HG03095 (cell line): Measurements from ENCODE around the gene ACOX3.

ENCODE experiments used
- ATAC-seq: cut with Tn5 transposase; IDR thresholded peaks from one replicate; pipeline ENCODE4 v1.9.1; 2021; ENCODE audit warnings: moderate library complexity; ENCODE audit not compliant: unreplicated experiment

ACOX3 gene

DNA sequence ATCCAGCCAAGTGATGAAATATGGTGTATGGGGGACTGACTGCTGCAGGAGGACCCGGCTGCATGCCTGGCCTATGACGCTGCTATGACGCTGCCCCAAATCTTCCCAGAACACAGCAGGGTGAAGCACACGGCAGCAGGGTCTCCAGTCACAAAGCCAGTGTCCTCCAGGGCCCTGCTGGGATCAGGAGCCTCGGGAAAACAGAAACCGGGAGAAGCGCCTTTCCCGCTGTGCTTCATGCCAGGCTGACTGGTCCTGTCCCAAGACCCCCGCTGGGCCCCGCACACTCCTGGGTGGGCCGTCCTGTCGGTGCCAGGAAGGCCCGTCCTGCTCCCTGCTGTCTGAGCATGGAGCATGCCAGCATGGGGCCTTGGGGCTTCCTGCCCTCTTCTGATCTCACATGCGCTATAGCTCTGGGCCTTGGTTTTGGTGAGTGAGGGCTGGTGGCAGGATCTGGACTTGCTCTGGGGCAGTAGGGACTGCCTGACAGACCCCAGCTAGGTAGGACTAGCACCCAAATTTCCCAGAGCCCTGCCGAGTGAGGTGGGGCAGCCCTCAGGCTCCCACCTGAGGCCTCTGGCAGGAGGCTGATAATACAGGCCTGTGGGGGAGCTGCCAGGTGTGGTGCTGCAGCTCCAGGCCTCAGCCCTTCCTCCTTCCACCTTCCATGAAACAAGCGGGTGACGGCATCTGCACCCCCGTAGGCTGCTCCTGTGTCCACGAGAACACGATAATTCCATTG lies 64.0 kb downstream of the ACOX3 start:
- no peak for ATAC-seq

- ATAC-seq = no peak
Observed at GRCh38 chr4:8374851-8375649, 65.5 kb downstream of the ACOX3 start.

- no peak for ATAC-seq
Observed at GRCh38 chr4:8373973-8374545, 66.5 kb downstream of the ACOX3 start.

DNA sequence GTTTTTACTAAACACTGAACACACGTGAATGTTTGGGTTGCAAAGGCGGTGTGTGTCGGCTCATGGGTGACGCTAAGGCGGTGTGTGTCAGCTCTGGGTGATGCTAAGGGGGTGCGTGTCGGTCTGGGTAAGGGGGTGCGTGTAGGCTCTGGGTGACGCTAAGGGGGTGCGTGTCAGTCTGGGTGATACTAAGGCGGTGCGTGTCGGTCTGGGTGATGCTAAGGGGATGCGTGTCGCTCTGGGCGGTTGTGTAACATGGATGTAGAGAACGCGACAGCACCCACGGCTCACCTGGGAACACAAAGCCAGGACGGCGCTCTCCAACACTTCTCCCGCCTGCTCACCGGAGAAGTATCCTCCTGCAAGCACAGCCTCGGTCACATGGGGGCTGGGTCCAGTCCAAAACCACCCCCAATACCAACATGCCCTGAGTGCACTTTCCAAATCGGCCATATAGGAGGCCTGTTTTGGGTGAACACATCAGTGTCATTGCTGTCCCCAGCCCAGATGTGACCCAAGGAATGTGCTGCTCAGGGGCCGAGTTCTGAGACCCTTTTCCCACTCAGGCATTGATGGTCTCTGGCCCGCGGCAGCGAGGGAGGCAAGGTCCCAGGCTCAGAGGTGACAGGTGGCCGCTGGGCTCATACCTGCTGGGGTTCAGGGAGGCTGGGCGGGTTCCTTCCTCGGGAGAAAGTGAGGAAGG lies 67.1 kb downstream of the ACOX3 start:
- no peak for ATAC-seq

DNA sequence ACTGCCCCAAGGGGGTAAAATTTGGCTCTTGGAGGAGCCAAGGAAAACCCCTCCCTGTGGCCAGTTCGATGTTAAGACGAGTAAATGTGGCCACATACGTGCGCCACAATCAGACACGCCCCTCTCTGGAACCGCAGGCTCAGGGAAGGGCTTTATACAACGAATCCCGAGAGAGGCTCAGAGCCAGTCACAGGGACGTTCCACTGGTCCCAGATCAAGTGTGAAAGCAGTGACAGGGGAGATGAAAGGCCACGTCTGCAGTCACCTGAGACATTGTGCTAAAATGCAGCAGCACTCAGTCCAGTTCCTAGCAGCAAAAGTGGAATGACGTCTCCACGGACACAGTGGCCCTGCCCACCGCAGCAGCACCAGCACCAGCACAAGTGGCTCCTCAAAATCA lies 68.0 kb downstream of the ACOX3 start:
- no peak for ATAC-seq

- ATAC-seq = no peak
Observed at GRCh38 chr4:8371596-8371995, 68.9 kb downstream of the ACOX3 start.

GRCh38 chr4:8370835-8371595 lies 69.5 kb downstream of the ACOX3 start:
- no peak for ATAC-seq

DNA sequence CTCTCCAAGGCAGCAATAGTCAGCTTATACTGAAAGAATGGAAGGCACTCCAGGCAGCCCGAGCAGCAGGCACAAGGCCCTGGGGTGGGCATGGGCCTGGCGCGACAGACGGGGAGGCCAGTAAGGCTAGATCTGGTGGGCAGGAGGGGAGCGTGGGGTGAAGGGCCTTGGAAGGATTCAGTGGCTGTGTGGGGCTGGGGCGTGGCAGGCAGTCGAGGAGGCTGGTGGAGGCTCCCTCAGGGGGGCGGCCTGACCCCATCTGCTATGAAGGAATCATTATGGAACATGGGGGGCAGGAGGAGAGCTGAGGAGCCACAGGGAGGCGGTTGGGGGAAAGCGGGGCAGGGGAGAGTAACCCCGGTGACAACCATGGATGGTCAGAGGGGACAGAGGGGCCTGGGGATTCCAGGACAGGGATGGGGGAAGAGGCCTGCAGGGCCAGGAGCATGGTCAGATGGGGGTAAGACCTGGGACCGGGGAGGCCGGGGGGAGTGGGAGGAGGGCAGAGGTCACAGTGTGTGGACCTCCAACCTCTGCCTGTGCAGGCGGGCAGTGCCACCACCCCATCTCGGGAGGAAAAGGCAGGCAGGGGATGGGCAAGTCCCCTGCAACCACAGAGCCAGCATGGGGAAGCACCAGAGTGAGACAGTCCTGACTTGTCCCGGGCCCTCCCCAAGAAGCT lies 70.3 kb downstream of the ACOX3 start:
- ATAC-seq = no peak

DNA sequence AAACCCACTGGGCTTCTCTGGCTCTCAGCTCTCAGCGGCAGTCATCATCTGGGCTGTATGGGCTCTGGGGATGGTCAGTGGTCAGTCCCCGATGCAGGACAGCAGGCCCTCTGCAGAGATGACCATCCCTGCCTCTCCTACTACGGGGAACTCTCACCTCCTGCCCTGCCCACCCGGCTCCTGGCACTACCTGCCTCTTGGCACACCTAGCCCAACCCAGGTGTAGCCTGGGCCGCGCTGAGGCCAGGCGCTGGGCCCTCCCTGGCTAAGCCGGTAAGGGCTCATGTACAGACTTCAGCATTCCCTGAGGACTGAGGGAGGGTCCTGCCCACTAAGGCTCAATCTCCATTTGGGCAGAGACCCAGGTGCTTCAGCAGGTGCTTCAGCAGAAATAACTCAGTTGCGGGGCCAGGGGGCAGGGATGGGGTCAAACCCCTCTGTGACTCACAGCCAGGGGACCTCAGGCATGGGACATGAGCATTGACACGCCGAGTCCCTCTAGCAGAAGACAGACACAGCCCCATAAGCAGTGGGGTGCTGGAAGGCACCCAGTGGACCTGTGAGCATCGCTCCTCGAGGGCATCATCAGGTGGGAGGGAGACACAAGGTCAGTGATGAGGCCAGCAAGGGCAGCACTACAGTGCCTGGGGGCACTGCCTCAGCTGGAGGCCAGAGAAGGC lies 71.0 kb downstream of the ACOX3 start:
- ATAC-seq = no peak

- ATAC-seq = no peak
Observed at GRCh38 chr4:8368998-8369397, 71.5 kb downstream of the ACOX3 start.

- ATAC-seq = no peak
Observed at GRCh38 chr4:8368061-8368481, 72.5 kb downstream of the ACOX3 start.

DNA sequence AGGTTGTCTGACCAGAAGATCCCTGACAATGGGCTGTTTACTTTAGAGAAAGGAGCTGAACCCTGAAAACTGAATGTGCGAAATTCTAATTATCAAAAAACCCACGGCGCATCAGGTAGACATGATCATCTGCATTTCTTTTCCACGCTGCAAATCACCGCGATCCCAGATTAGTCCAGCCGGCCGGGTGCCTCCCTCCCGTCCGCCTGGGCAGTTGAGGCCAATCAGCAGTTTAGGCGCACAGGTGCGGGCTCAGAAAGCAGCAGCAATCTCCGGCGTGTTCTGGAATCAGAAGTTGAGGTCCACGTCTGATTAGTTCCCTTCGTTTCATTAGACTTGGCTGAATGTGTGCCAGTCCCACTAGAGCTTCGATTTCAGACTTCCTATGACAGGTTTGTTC lies 73.9 kb downstream of the ACOX3 start:
- no peak for ATAC-seq

DNA sequence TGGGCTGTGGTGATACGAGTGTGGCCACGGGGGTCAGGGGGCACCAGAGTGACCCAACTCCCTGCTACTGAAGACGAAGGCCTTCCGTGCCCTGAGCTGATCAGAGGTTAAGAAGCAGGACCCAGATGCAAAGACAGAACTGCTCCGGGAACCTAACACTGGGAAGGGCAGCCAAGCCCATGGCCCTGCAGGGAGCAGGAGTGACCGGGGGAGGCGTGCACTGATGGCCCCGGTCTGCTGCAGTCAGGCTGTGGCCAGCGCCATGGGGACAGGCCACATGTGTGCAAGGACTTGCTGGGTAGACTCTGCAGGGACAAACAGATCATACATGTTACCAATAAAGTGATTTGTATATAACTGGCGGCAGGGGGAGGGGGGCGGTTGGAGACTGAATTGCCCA lies 74.6 kb downstream of the ACOX3 start:
- no peak for ATAC-seq

- ATAC-seq = no peak
Observed at GRCh38 chr4:8365353-8365752, 75.2 kb downstream of the ACOX3 start.

DNA sequence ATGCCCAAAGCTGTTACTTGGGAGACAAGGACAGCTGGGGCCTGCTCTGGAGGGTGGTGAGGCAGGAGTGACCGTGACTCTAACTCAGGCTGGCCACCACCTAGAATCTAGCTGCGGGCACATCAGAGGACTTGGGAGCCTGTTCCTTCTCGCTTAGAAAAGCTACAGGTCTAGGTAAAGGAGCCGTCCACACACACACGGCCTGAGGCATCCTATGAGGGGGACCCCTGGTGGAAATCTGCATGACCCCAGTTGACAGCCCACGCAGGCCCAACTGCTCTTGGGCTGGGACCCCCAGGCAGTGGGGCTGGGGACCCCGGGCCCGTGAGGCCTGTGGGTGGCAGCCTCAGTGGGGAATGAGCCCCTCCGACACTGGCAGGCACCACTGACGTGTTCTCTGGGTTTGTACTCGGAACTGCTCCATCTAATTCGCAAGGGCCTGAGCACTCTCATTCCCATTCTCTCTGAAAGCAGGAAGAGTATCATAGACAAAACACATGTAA lies 75.6 kb downstream of the ACOX3 start:
- ATAC-seq = no peak

GRCh38 chr4:8364141-8364540 lies 76.4 kb downstream of the ACOX3 start:
- ATAC-seq = no peak

- ATAC-seq = no peak
Observed at GRCh38 chr4:8362483-8362882, 78.0 kb downstream of the ACOX3 start.

DNA sequence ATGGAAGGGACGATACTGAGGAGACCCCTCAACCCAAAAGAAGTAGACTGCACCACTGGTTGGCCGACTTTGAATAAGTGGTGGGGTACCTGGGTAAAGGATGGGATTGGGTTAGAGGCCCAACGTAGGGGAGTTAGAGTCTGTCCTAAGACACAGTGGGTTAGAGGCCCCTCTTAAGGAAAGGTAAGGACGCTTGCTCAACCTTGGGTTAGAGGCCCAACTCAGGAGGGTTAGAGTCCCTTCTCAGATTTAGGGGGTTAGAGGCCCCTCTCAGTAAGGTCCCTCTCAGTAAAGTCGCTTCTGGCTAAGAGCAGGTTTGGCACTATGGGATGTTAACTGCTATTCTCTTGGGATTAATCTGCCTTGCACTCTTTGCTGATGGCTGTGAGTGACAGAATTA lies 81.3 kb downstream of the ACOX3 start:
- ATAC-seq = no peak

DNA sequence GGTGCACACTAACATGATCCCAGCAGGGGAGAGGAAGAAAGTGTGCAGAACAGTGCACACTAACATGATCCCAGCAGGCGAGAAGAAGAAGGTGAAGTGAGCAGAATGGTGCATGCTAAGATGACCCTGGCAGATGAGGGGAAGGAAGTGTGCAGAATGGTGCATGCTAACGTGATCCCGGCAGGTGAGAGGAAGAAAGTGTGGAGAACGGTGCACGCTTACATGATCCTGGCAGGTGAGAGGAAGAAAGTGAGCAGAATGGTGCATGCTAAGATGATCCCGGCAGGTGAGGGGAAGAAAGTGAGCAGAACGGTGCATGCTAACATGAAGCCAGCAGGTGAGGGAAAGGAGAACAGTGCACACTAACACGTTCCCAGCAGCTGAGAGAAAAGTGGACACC lies 83.7 kb downstream of the ACOX3 start:
- no peak for ATAC-seq
